ENCODE data around the gene GABPB2.
A peak's percentile ranks its signal among the peaks of the same experiment; 100 is the strongest.

- TF ChIP-seq, protein P1, sequence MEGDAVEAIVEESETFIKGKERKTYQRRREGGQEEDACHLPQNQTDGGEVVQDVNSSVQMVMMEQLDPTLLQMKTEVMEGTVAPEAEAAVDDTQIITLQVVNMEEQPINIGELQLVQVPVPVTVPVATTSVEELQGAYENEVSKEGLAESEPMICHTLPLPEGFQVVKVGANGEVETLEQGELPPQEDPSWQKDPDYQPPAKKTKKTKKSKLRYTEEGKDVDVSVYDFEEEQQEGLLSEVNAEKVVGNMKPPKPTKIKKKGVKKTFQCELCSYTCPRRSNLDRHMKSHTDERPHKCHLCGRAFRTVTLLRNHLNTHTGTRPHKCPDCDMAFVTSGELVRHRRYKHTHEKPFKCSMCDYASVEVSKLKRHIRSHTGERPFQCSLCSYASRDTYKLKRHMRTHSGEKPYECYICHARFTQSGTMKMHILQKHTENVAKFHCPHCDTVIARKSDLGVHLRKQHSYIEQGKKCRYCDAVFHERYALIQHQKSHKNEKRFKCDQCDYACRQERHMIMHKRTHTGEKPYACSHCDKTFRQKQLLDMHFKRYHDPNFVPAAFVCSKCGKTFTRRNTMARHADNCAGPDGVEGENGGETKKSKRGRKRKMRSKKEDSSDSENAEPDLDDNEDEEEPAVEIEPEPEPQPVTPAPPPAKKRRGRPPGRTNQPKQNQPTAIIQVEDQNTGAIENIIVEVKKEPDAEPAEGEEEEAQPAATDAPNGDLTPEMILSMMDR (tag by site-specific recombination; IDR thresholded peaks at IDR 0.05) = peak; percentile 85
- peak; percentile 91 for TF ChIP-seq ZNF184 (tag by site-specific recombination; IDR thresholded peaks at IDR 0.05)
- peak; percentile 29; the same call in 1 of the 2 replicates for TF ChIP-seq SCRT1 (tag by site-specific recombination; IDR thresholded peaks at IDR 0.05; ENCODE audit: borderline replicate concordance)
- TF ChIP-seq ZBTB8A (tag by site-specific recombination; IDR thresholded peaks at IDR 0.05) = peak; percentile 72
These were observed at the start of gene GABPB2 for GRCh38 chr1:151070474-151071276.

Measured in HEK293 (cell line).